Ammon's horn (tissue), 1 donor: ENCODE results near the gene TRMT10A.
A peak's percentile ranks its signal among the peaks of the same experiment; 100 is the strongest.
"Not testable (repeated sequence)": the region's sequence is repeated elsewhere in the genome, so short reads cannot be mapped to it uniquely, and the experiment has no call there.

Source experiments
- DNase-seq: peaks from one replicate; pipeline ENCODE4 v3.0.0-alpha.2; 2016; ENCODE audit warnings: low spot score

Gene TRMT10A

GRCh38 chr4:99552872-99553271, 11.0 kb downstream of the TRMT10A start:
- no peak for DNase-seq

GRCh38 chr4:99540277-99540939, 23.4 kb downstream of the TRMT10A start:
- DNase-seq = no peak

GRCh38 chr4:99537674-99538073, 26.2 kb downstream of the TRMT10A start:
- DNase-seq = no peak

GRCh38 chr4:99536848-99537247, 27.0 kb downstream of the TRMT10A start:
- no peak for DNase-seq

GRCh38 chr4:99536271-99536670, 27.6 kb downstream of the TRMT10A start:
- no peak for DNase-seq

- DNase-seq = not testable (repeated sequence)
Observed at GRCh38 chr4:99534699-99535098, 29.1 kb downstream of the TRMT10A start.

GRCh38 chr4:99529956-99530355, 33.9 kb downstream of the TRMT10A start:
- DNase-seq = no peak

GRCh38 chr4:99529228-99529627, 34.6 kb downstream of the TRMT10A start:
- no peak for DNase-seq

GRCh38 chr4:99518601-99519295, 45.1 kb downstream of the TRMT10A start:
- peak; percentile 35 for DNase-seq

GRCh38 chr4:99510721-99511120, 53.1 kb downstream of the TRMT10A start, which contains the start of gene C4orf17:
Gene C4orf17 (plus strand): TSS chr4:99511021. CDS start chr4:99513082, 2,061 bp downstream.
- DNase-seq = no peak

- DNase-seq = no peak
Observed at GRCh38 chr4:99507762-99508161, 56.1 kb downstream of the TRMT10A start.

GRCh38 chr4:99507349-99507748, 56.5 kb downstream of the TRMT10A start:
- DNase-seq = no peak

- no peak for DNase-seq
Observed at GRCh38 chr4:99506781-99507180, 57.1 kb downstream of the TRMT10A start.

GRCh38 chr4:99504804-99505502, 58.9 kb downstream of the TRMT10A start:
- DNase-seq = no peak
